BLaER1 (cell line): ENCODE data around the gene PTPRN2.

Experiments
- H3K27ac ChIP-seq: shearing (Covaris generic); formaldehyde crosslinking; 2 replicates; pipeline ENCODE4 v1.8.1; 2022
- H3K27me3 ChIP-seq: shearing (Covaris generic); formaldehyde crosslinking; 2 replicates; pipeline ENCODE4 v1.8.1; 2022
- H3K36me3 ChIP-seq: shearing (Covaris generic); formaldehyde crosslinking; 2 replicates; pipeline ENCODE4 v1.8.1; 2022
- H3K4me1 ChIP-seq: shearing (Covaris generic); formaldehyde crosslinking; 2 replicates; pipeline ENCODE4 v1.8.1; 2022
- H3K4me2 ChIP-seq: shearing (Covaris generic); formaldehyde crosslinking; 2 replicates; pipeline ENCODE4 v1.8.1; 2022
- H3K4me3 ChIP-seq: shearing (Covaris generic); formaldehyde crosslinking; 2 replicates; pipeline ENCODE4 v1.8.1; 2022
- H3K9ac ChIP-seq: shearing (Covaris generic); formaldehyde crosslinking; 2 replicates; pipeline ENCODE4 v1.8.1; 2022
- H3K9me3 ChIP-seq: shearing (Covaris generic); formaldehyde crosslinking; 2 replicates; pipeline ENCODE4 v1.8.1; 2022
- H4K20me1 ChIP-seq: shearing (Covaris generic); formaldehyde crosslinking; 2 replicates; pipeline ENCODE4 v1.8.1; 2022
- Cebpa-rat ChIP-seq: shearing (Covaris generic); IDR thresholded peaks from 2 replicates; pipeline ENCODE4 v1.8.1; 2022

The PTPRN2 gene

DNA sequence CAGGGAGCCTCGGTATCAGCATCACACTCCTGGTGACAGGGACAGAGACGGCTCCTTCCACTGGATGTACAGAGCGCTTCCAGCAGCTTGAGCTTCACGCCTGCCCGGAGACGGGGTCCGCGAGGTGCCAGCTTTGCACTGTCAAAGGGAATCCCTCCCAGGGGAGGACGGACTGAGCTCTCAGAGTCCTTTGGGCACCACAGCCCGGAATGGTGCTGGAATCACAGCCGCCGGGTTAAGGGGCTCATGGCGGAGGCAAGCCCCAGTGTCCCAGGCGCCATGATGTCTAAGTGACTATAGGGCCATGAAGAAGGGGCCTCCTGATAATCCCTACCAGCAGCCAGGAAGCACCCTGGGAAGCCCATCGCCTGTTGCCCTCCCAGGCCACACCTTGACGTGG, 41.4 kb downstream of the PTPRN2 start:
- Histone ChIP-seq H3K9me3 (no peaks in the 10 kb centered on the region), H4K20me1 (no peaks in the 10 kb centered on the region), H3K4me3 (no peak overlapping the region), H3K27me3 (no peaks in the 10 kb centered on the region), H3K36me3 (no peaks in the 10 kb centered on the region), H3K9ac (no peak overlapping the region), H3K4me2 (no peak overlapping the region), H3K27ac (no peak overlapping the region), H3K4me1 (peaks cover 51% of the 10 kb centered on the region)
- no peak for TF ChIP-seq Cebpa-rat

DNA sequence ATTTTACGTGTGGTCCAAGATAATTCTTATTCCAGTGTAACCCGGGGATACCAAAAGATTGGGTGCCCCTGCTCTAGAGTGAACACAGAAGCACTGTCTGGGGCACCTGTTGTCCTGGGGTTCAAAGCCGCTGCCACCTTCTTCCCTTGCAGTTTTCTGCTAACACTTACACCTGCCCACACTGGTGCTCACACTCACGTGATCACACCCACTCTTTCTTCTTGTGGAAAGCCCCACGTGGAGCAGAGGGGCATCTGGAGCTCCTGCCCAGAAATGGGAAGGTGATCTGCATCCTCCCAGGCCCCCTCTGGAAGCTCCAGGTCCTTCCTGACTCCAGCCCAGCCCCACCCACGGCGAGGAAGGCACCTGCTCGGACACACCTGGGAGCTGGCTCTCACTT, 42.9 kb downstream of the PTPRN2 start:
- Histone ChIP-seq H3K9me3 (no peaks in the 10 kb centered on the region), H3K4me2 (no peak overlapping the region), H3K9ac (no peak overlapping the region), H3K36me3 (no peaks in the 10 kb centered on the region), H3K4me1 (peaks cover 51% of the 10 kb centered on the region), H3K27ac (no peak overlapping the region), H3K4me3 (no peak overlapping the region), H3K27me3 (no peaks in the 10 kb centered on the region), H4K20me1 (no peaks in the 10 kb centered on the region)
- TF ChIP-seq Cebpa-rat: no peak

DNA sequence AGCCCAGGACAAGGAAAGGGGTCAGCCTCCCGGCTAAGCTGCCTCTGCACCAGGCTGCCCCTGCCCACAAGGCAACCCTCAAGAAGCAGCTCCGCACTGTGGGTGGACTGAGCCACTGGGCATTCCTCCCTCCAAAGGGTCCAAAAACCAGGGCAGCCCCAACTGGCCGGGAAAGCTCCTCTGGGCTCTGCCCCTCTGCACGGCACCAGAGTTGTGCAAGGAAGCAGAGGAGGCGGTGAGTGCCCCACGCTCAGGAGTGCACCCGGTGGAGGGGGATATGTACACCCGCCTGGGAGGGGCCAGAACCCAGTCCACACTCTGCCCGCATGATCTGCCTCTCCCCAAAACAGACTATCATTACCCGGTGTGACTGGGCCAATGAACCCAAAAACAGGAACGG, 43.8 kb downstream of the PTPRN2 start:
- H3K4me2 ChIP-seq: no peak overlapping the region
- H3K9me3 ChIP-seq: no peaks in the 10 kb centered on the region
- H3K4me3 ChIP-seq: no peak overlapping the region
- no peaks in the 10 kb centered on the region for H3K36me3 ChIP-seq
- no peaks in the 10 kb centered on the region for H4K20me1 ChIP-seq
- no peak overlapping the region for H3K9ac ChIP-seq
- peaks cover 51% of the 10 kb centered on the region for H3K4me1 ChIP-seq
- no peak overlapping the region for H3K27ac ChIP-seq
- H3K27me3 ChIP-seq: no peaks in the 10 kb centered on the region
- TF ChIP-seq Cebpa-rat: no peak

GRCh38 chr7:158542651-158543566, 44.7 kb downstream of the PTPRN2 start:
- no peak overlapping the region for H3K9ac ChIP-seq
- H3K4me1 ChIP-seq: peaks cover 51% of the 10 kb centered on the region
- no peaks in the 10 kb centered on the region for H3K36me3 ChIP-seq
- no peaks in the 10 kb centered on the region for H3K9me3 ChIP-seq
- no peak overlapping the region for H3K4me3 ChIP-seq
- H3K27me3 ChIP-seq: no peaks in the 10 kb centered on the region
- no peaks in the 10 kb centered on the region for H4K20me1 ChIP-seq
- no peak overlapping the region for H3K4me2 ChIP-seq
- TF ChIP-seq Cebpa-rat: no peak
- no peak overlapping the region for H3K27ac ChIP-seq

GRCh38 chr7:158541346-158542010, 46.1 kb downstream of the PTPRN2 start:
- Histone ChIP-seq H3K36me3 (no peaks in the 10 kb centered on the region), H3K27me3 (no peaks in the 10 kb centered on the region), H3K4me2 (peak overlapping the region; percentile 74), H3K9me3 (peaks cover 1% of the 10 kb centered on the region), H3K27ac (peak overlapping the region; percentile 45), H4K20me1 (no peaks in the 10 kb centered on the region), H3K4me1 (peaks cover 62% of the 10 kb centered on the region), H3K9ac (peak overlapping the region; percentile 51; the same call in 1 of the 2 replicates), H3K4me3 (no peak overlapping the region)
- no peak for TF ChIP-seq Cebpa-rat

DNA sequence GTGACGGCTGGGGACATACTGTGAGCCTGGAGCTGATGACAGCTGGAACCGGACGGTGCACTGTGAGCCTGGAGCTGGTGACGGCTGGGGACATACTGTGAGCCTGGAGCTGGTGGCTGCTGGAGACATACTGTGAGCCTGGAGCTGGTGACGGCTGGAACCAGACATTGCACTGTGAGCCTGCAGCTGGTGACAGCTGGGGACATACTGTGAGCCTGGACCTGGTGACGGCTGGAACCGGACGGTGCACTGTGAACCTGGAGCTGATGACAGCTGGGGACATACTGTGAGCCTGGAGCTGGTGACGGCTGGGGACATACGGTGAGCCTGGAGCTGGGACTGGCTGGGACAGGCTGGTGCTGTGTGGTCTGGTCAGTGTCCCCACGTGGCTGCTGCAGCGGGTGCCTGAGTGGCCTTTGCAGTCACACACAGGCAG, 47.9 kb downstream of the PTPRN2 start:
- no peaks in the 10 kb centered on the region for H3K27me3 ChIP-seq
- peaks cover 80% of the 10 kb centered on the region for H3K4me1 ChIP-seq
- peak overlapping the region; percentile 74; the same call in 1 of the 2 replicates for H3K4me2 ChIP-seq
- 0 out of 2 replicates have a peak, but pooled peaks cover 5% of the 10 kb centered on the region for H3K36me3 ChIP-seq
- no peak overlapping the region for H3K27ac ChIP-seq
- no peak overlapping the region for H3K4me3 ChIP-seq
- H3K9me3 ChIP-seq: peaks cover 19% of the 10 kb centered on the region
- no peak overlapping the region for H3K9ac ChIP-seq
- TF ChIP-seq Cebpa-rat: no peak
- no peaks in the 10 kb centered on the region for H4K20me1 ChIP-seq

- Histone ChIP-seq H3K27me3 (no peaks in the 10 kb centered on the region), H4K20me1 (no peaks in the 10 kb centered on the region), H3K9ac (no peak overlapping the region), H3K4me3 (no peak overlapping the region), H3K4me2 (peak overlapping the region; percentile 81), H3K4me1 (peaks cover 93% of the 10 kb centered on the region), H3K9me3 (peaks cover 22% of the 10 kb centered on the region), H3K36me3 (0 out of 2 replicates have a peak, but pooled peaks cover 5% of the 10 kb centered on the region), H3K27ac (peak overlapping the region; percentile 74; the same call in 1 of the 2 replicates)
- TF ChIP-seq Cebpa-rat: no peak
Observed at GRCh38 chr7:158538156-158538946, 49.3 kb downstream of the PTPRN2 start.

- Histone ChIP-seq H3K27ac (peak overlapping the region; percentile 74), H3K4me1 (peaks cover 99% of the 10 kb centered on the region), H4K20me1 (no peaks in the 10 kb centered on the region), H3K9me3 (peaks cover 22% of the 10 kb centered on the region), H3K9ac (peak overlapping the region; percentile 56; the same call in 1 of the 2 replicates), H3K27me3 (no peaks in the 10 kb centered on the region), H3K36me3 (0 out of 2 replicates have a peak, but pooled peaks cover 5% of the 10 kb centered on the region), H3K4me2 (peak overlapping the region; percentile 81), H3K4me3 (no peak overlapping the region)
- TF ChIP-seq Cebpa-rat: no peak
Observed at GRCh38 chr7:158537516-158537882, 50.1 kb downstream of the PTPRN2 start.

GRCh38 chr7:158536871-158537515, 50.6 kb downstream of the PTPRN2 start:
- peak overlapping the region; percentile 74 for H3K27ac ChIP-seq
- TF ChIP-seq Cebpa-rat: no peak

More at GRCh38 chr7:158536871-158537515, 50.6 kb downstream of the PTPRN2 start:
- Histone ChIP-seq H3K9me3 (peaks cover 22% of the 10 kb centered on the region), H4K20me1 (no peaks in the 10 kb centered on the region), H3K27me3 (no peaks in the 10 kb centered on the region), H3K36me3 (0 out of 2 replicates have a peak, but pooled peaks cover 5% of the 10 kb centered on the region), H3K4me3 (no peak overlapping the region), H3K9ac (peak overlapping the region; percentile 56; the same call in 1 of the 2 replicates), H3K4me2 (peak overlapping the region; percentile 81), H3K4me1 (peaks cover 99% of the 10 kb centered on the region)
